Mucosa of descending colon (tissue), 3 donors: ENCODE data around the gene SLC6A16. TPM values are rescaled to one million over a fixed set of nuclear protein-coding genes. Genes with fewer than 3 reads are reported as not detected.
"Not testable (repeated sequence)": the region's sequence is repeated elsewhere in the genome, so short reads cannot be mapped to it uniquely, and the experiment has no call there.

Experiments used
- ATAC-seq: fragments of 200-7000 bp; cut with Tn5 transposase; one replicate; pipeline ENCODE4 v1.9.1; 2020; ENCODE audit warnings: mild to moderate bottlenecking, moderate library complexity
- DNase-seq, 3 donors: peaks; one replicate each; pipeline ENCODE4 v3.0.0-alpha.2; 2020
- H3K36me3 ChIP-seq: fragments of 200-600 bp; one replicate; pipeline ENCODE4 v1.8.0; 2021; ENCODE audit warnings: low read depth, mild to moderate bottlenecking
- H3K4me1 ChIP-seq: fragments of 200-600 bp; one replicate; pipeline ENCODE4 v1.8.0; 2021; ENCODE audit warnings: low read depth, mild to moderate bottlenecking
- H3K4me3 ChIP-seq: fragments of 200-600 bp; one replicate; pipeline ENCODE4 v1.8.0; 2021; ENCODE audit warnings: mild to moderate bottlenecking
- H3K9me3 ChIP-seq: fragments of 200-600 bp; one replicate; pipeline ENCODE4 v1.8.0; 2021; ENCODE audit warnings: mild to moderate bottlenecking
- CTCF ChIP-seq: fragments of 200-600 bp; IDR thresholded peaks from one replicate; pipeline ENCODE4 v1.8.0; 2022; ENCODE audit warnings: antibody characterized with exemption, mild to moderate bottlenecking
- intact Hi-C, 2 donors: fragments of 100-400 bp; cut with DNase I in 1 of 2; cut with micrococcal nuclease in 1 of 2; formaldehyde crosslinking; loops; one replicate each; pipeline versions ENCODE4 v1.11.0 to v1.11.1; 2022; cut with DNase I, micrococcal nuclease
- long read RNA-seq, 2 donors: library from polyadenylated mRNA; unstranded; transcript quantifications; one replicate each; pipeline ENCODE4 v2.0.0, GENCODE V29; 2019 to 2021
- total RNA-seq, 3 donors: library from RNA; stranded (reverse); fragmentation: NEBNext Ultra II Directional in 2 of 3; extraction: Animal tissue kit (Norgen Biotek cat#: 25700) in 2 of 3; gene quantifications; one replicate each; pipeline versions ENCODE4 v1.2.1 to v1.2.4, GENCODE V29; 2021 to 2023
- donor health status: DM: no; HTN: no; CAD: no; lungs with moderate emphysema.
- donor health status: DM: no; HTN: no; CAD: no.
- donor health status: DM: no; HTN: yes; CAD: no.

SLC6A16 gene
- 1 to 10 TPM in 1 of 3 donors, under 1 TPM in 2; 0.36 to 3.7 (median 0.52) TPM for total RNA-seq
- long read RNA-seq, donor 1, partial matches to known transcripts, result 1 of 1 reads
- long read RNA-seq, donor 1, other reads (novel, unspliced or antisense), result 0 of 1 reads
- long read RNA-seq, donor 2, result 0 reads

- Histone ChIP-seq H3K36me3 (no peaks in the 10 kb centered on the region), H3K4me3 (no peak within 1 kb of the TSS), H3K4me1 (no peaks in the 10 kb centered on the region), H3K9me3 (peaks cover 6% of the 10 kb centered on the region)
- ATAC-seq (no peak), DNase-seq (no peak)
- no peak for TF ChIP-seq CTCF
- intact Hi-C loops, result no loop called here
Measured at GRCh38 chr19:49324801-49325576, at the start of gene SLC6A16. Gene SLC6A16 (minus strand): TSS chr19:49325191. CDS start chr19:49311347, 13,844 bp downstream.

GRCh38 chr19:49373174-49373573 is 48.2 kb upstream of the SLC6A16 start:
- ATAC-seq, DNase-seq, intact Hi-C loops, H3K4me3 ChIP-seq, H3K4me1 ChIP-seq, H3K36me3 ChIP-seq: not testable (repeated sequence)
- peaks cover 15% of the 10 kb centered on the region for H3K9me3 ChIP-seq

- DNase-seq, result no peak
- no peak for ATAC-seq
- H3K4me1 ChIP-seq, result no peaks in the 10 kb centered on the region
- peaks cover 15% of the 10 kb centered on the region for H3K9me3 ChIP-seq
- H3K4me3 ChIP-seq, result no peak overlapping the region
- H3K36me3 ChIP-seq, result no peaks in the 10 kb centered on the region
- intact Hi-C loops, result no loop called here
- no peak for TF ChIP-seq CTCF
Measured at GRCh38 chr19:49371184-49371583, 46.2 kb upstream of the SLC6A16 start.

- no peak for TF ChIP-seq CTCF
- ATAC-seq (no peak), DNase-seq (no peak)
Measured at GRCh38 chr19:49368711-49369358, 43.8 kb upstream of the SLC6A16 start.

GRCh38 chr19:49366110-49366509 is 41.1 kb upstream of the SLC6A16 start:
- Histone ChIP-seq H3K9me3 (peaks cover 15% of the 10 kb centered on the region), H3K36me3 (no peaks in the 10 kb centered on the region), H3K4me1 (peaks cover 13% of the 10 kb centered on the region), H3K4me3 (no peak overlapping the region)
- intact Hi-C loops, result no loop called here
- ATAC-seq (no peak), DNase-seq (no peak)
- no peak for TF ChIP-seq CTCF

More at GRCh38 chr19:49368711-49369358, 43.8 kb upstream of the SLC6A16 start:
- no peak overlapping the region for H3K4me3 ChIP-seq
- peaks cover 1% of the 10 kb centered on the region for H3K4me1 ChIP-seq
- intact Hi-C loops, result no loop called here
- peaks cover 15% of the 10 kb centered on the region for H3K9me3 ChIP-seq
- H3K36me3 ChIP-seq, result no peaks in the 10 kb centered on the region
